IPS-18c (cell line): ENCODE measurements around the gene DPM3.
"Not testable (repeated sequence)": the region's sequence is repeated elsewhere in the genome, so short reads cannot be mapped to it uniquely, and the experiment has no call there.

Experiments
- H3K4me3 ChIP-seq: 2 replicates; pipeline ENCODE4 v1.7.0; 2013; ENCODE audit warnings: low read depth, mild to moderate bottlenecking, low read length, moderate library complexity; ENCODE audit not compliant: insufficient read depth
- H3K9me3 ChIP-seq: one replicate; pipeline ENCODE4 v1.6.1; 2013; ENCODE audit warnings: mild to moderate bottlenecking, low read length, moderate library complexity; ENCODE audit not compliant: control insufficient read depth, insufficient read depth

The DPM3 gene

GRCh38 chr1:155167166-155168104 is 27.1 kb upstream of the DPM3 start:
- Histone ChIP-seq H3K4me3 (peak overlapping the region; percentile 40), H3K9me3 (no peaks in the 10 kb centered on the region)

DNA sequence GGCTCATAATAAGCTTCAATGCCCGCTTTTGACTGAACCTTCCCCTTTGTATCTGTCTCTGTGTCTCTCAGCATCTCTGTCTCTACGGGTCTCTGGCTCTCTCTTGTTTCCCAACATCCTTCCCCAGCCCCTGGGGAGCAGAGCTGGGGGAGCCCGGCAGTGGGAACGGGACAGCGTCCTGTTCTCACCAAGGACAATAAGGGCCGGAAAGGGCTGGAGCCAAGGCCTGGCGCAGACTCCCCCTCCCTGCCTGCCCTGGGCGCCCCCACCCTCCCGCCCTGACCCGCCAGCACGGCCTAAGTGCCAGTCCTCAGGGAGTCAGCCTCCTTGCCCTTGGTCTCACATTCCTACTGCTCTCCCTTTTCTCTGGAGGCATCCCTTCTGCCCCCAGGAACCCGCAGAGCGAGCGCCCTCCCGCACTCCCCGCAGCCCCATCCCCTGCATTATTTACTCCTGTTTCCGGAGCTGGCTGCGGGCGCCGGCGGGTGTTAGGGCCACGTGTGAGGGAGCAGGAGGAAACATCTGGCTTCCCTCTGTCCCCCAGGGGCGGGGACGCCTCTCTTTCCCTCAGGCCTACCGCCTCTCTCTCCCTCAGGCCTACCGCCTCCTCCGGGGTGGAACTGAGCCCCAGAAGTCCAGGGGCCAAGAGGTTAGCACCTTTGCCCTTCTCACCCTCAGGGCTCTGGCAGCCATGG is 26.3 kb upstream of the DPM3 start:
- H3K4me3 ChIP-seq: peak overlapping the region; percentile 22
- no peaks in the 10 kb centered on the region for H3K9me3 ChIP-seq

- no peaks in the 10 kb centered on the region for H3K9me3 ChIP-seq
- peak overlapping the region; percentile 2; the same call in 1 of the 2 replicates for H3K4me3 ChIP-seq
Observed at GRCh38 chr1:155166051-155166470, 25.7 kb upstream of the DPM3 start.

GRCh38 chr1:155164625-155165024 is 24.3 kb upstream of the DPM3 start:
- H3K4me3 ChIP-seq: not testable (repeated sequence)

DNA sequence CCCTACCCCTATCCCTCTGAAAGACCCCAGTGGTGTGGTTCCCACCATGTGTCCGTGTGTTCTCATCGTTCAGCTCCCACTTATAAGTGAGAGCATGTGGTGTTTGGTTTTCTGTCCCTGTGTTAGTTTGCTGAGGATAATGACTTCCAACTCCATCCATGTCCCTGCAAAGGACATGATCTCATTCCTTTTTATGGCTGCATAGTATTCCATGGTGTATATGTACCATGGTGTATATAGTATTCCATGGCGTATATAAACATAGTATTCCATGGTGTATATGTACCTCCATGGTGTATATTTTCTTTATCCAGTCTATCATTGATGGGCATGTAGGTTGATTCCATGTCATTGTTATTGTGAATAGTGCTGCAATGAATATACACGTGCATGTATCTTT is 23.5 kb upstream of the DPM3 start:
- H3K9me3 ChIP-seq, H3K4me3 ChIP-seq: not testable (repeated sequence)

More at GRCh38 chr1:155164625-155165024, 24.3 kb upstream of the DPM3 start:
- not testable (repeated sequence) for H3K9me3 ChIP-seq

DNA sequence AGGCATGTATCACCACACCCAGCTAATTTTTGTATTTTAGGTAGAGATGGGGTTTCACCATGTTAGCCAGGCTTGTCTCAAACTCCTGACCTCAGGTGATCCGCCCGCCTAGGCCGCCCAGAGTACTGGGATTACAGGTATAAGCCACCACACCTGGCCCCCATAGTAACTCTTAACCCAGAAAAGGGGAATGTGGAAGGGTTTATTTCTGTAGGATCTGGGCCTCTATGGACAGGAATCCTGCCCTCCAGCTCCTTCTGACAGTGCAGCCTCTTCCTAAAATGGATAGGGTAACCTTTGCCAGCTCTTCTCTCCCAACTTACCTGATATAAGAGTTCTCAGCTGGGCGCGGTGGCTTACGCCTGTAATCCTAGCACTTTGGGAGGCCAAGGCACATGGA is 22.3 kb upstream of the DPM3 start:
- H3K4me3 ChIP-seq, H3K9me3 ChIP-seq: not testable (repeated sequence)

- Histone ChIP-seq H3K4me3 (no peak overlapping the region), H3K9me3 (no peaks in the 10 kb centered on the region)
Observed at GRCh38 chr1:155160128-155160527, 19.8 kb upstream of the DPM3 start.

DNA sequence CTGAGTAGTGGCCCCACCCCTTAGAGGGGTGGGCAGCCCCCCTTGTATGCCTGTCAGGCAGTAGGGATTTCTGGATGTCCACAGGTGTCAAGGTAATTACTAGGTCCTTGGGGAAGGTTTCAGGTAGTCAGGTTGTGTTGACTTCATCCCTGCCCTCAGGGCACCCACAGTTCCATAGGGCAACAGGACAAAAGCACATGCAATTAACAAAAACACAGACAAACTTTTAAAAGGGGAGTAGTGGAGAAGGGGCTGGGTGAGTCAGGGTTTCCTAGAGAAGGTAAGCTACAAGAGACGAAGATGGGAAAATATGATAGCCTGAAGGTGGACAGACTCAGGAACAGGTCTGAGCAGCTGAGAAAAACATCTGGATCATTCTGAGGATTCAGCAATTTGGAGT is 18.7 kb upstream of the DPM3 start:
- Histone ChIP-seq H3K4me3 (no peak overlapping the region), H3K9me3 (no peaks in the 10 kb centered on the region)

DNA sequence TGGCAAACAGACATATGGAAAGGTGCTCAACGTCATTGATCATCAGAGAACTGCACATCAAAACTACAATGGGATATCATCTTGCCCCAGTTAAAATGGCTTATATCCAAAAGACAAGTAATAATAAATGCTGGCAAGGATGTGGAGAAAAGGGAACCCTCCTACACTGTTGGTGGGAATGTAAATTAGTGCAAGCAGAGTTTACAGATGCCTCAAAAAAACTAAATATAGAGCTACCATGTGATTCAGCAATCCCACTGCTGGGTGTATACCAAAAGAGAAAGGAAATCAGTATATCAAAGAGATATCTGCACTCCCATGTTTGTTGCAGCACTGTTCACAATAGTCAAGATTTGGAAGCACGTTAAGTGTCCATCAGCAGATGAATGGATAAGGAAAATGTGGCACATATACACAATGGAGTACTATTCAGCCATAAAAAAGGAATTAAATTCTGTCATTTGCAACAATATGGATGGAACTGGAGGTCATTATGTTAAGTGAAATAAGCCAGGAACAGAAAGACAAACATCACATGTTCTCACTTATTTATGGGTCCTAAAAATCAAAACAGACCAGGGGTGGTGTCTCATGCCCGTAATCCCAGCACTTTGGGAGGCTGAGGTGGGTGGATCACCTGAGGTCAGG is 15.8 kb upstream of the DPM3 start:
- H3K9me3 ChIP-seq, H3K4me3 ChIP-seq: not testable (repeated sequence)

DNA sequence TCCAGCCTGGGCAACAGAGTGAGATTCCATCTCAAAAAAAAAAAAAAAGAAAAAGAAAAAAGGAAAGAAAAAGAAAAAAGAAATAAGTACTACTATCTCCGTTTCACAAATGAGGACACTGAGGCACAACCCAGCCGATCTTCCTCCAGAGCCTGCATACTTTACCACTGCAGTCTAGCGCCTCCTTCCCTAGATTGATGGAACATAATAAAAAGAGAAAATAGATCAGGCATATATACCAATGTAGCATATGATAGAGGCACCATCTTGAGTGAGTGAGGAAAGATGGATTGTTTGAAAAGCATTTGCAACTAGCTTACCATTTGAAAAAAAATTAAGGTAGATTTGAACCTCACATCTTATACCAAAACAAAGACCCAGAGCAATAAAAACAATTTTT is 5.2 kb upstream of the DPM3 start:
- Histone ChIP-seq H3K4me3 (no peak overlapping the region), H3K9me3 (no peaks in the 10 kb centered on the region)

GRCh38 chr1:155141749-155142148 is 1.4 kb upstream of the DPM3 start:
- H3K9me3 ChIP-seq: no peaks in the 10 kb centered on the region

DNA sequence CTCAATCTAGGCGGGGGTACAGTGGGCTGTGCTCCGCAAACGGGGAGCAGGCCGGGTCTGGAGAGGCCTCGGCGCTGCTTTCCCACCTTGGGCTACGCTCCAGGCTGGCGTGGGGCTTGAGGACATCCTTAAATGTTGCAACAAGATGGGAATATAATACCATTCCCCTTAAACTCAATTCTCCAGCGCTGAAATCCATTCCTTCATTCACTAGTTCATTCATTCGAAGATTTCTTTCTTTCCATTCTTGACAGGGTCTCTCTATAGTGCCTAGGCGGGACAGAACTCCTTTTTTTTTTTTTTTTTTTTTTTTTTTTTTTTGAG is 261 bp upstream of the DPM3 start:
- Histone ChIP-seq H3K9me3 (no peaks in the 10 kb centered on the region), H3K4me3 (peak overlapping the region; percentile 98; the same call in 1 of the 2 replicates)

More at GRCh38 chr1:155141749-155142148, 1.4 kb upstream of the DPM3 start:
- H3K4me3 ChIP-seq: no peak overlapping the region

GRCh38 chr1:155137154-155137949 is 3.0 kb downstream of the DPM3 start:
- H3K9me3 ChIP-seq: no peaks in the 10 kb centered on the region
- H3K4me3 ChIP-seq: peak overlapping the region; percentile 43; the same call in 1 of the 2 replicates

- Histone ChIP-seq H3K9me3 (no peaks in the 10 kb centered on the region), H3K4me3 (peak overlapping the region; percentile 43)
Observed at GRCh38 chr1:155136748-155137147, 3.6 kb downstream of the DPM3 start.

GRCh38 chr1:155135415-155136028 is 4.8 kb downstream of the DPM3 start, which contains the start of gene SLC50A1:
SLC50A1 (plus strand) TSS chr1:155135852; CDS start chr1:155135912, 60 bp downstream.
- Histone ChIP-seq H3K4me3 (peak within 1 kb of the TSS; percentile 95), H3K9me3 (no peaks in the 10 kb centered on the region)

GRCh38 chr1:155134880-155135414 is 5.4 kb downstream of the DPM3 start:
- Histone ChIP-seq H3K4me3 (peak overlapping the region; percentile 95), H3K9me3 (no peaks in the 10 kb centered on the region)
